LoVo (cell line): ENCODE data around the gene DIP2C.
"Not testable (repeated sequence)": the region's sequence is repeated elsewhere in the genome, so short reads cannot be mapped to it uniquely, and the experiment has no call there.

Experiments used
- DNase-seq: peaks from one replicate; pipeline ENCODE4 v3.0.0-alpha.2; 2016; ENCODE audit warnings: low spot score

Gene DIP2C

DNA sequence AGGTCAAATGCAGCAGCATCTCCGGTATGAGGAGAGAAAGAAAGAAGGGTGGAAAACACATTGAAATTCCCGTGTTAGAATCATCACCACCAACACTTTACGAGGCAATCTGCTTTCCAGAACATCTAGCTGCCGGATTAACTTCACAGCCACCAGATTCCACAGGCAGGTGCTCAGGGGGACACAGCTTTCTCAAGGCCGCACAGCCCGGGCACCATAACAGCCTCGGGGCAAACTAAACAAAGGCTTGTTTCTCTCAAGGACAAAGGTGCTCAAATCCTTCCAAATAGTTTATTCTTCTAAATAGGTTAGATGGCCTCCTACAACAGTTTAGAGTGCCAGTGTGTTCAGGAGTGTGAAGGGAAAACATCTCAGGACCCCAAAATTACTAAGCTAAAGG, 156.3 kb downstream of the DIP2C start:
- DNase-seq: no peak

DNA sequence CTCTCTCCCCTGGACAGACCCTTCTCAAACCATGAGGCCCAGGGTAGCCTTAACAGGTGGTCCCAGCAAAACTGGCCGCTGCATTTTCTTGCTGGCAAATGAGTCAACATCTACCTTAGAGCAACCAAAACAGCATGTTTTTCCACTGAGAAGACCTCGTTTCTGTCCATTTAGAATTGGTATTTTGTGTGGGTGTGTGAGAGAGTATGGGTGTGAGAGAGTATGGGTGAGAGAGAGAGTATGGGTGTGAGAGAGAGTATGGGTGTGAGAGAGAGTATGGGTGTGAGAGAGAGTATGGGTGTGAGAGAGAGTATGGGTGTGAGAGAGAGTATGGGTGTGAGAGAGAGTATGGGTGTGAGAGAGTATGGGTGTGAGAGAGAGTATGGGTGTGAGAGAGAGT, 157.1 kb downstream of the DIP2C start:
- DNase-seq: not testable (repeated sequence)

DNA sequence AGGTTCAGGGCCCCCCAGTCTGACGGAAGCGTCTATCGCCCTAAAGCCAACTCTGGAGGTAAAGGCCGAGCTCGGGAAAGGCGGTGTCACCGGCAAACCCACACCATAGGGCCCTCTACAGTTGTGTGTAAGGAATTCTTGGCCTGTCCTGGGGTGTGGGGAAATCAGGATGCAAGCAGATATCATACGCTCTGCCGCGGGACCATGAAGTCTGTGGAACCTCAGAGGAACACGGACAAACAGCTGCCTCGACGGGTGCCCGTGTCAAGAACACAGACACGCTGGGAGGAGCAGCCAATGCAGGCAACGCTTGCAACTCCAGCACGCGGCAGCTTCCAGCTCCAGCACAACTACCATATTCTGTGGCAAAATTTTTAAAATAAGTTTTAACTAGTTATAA, 157.9 kb downstream of the DIP2C start:
- DNase-seq: no peak

DNA sequence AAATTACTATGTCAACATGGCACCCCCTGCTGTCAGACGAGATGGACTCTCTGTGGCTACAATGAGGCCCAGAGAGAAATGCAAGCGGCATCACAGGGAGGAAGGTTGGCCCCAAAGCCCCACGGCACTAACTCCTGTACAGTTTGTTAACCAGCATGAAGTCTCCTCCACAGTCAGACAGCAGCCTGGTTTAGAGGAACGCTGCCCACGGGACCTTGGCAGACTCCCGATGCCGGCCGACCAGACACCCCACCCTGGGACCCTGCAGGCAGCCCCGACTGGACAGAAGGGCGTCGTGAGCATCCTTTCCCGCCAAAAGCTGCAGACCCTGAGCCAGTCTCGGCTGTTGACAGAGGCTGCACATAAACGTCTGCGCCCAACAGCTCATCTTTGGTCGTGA, 158.8 kb downstream of the DIP2C start:
- DNase-seq: no peak

DNA sequence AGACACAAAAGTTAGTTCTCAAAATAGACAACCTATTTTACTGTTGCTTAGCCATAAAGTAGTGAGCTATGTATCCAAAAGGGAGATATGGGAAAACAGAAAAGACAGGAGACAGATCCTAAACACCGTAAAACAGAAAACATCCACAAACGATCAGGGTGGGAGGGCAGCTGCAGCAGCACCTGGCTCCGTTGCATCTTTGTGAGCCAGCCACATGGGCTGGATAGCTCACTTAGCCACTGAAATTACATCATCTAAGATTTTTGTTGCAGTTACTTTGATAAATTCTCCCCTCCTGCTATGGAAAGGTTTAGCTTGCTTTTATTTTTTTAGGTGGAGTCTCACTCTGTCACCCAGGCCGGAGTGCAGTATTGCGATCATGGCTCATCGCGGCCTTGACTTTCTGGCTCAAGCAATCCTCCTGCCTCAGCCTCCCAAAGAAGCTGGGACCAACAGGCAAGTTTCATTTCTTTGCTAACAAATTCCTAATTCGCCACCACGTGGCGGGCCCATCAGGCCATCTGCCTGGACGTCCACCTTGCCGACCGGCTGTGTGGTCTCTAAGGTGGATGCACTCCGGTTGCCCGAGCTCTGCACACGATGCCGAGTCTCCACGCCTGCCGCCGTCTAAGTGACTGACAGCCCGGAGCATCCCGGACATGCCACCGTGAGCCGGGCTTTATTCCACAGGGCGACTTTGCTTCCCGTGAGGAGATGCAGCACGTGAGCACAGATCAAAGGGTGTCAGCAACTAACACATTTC, 159.8 kb downstream of the DIP2C start:
- no peak for DNase-seq

DNA sequence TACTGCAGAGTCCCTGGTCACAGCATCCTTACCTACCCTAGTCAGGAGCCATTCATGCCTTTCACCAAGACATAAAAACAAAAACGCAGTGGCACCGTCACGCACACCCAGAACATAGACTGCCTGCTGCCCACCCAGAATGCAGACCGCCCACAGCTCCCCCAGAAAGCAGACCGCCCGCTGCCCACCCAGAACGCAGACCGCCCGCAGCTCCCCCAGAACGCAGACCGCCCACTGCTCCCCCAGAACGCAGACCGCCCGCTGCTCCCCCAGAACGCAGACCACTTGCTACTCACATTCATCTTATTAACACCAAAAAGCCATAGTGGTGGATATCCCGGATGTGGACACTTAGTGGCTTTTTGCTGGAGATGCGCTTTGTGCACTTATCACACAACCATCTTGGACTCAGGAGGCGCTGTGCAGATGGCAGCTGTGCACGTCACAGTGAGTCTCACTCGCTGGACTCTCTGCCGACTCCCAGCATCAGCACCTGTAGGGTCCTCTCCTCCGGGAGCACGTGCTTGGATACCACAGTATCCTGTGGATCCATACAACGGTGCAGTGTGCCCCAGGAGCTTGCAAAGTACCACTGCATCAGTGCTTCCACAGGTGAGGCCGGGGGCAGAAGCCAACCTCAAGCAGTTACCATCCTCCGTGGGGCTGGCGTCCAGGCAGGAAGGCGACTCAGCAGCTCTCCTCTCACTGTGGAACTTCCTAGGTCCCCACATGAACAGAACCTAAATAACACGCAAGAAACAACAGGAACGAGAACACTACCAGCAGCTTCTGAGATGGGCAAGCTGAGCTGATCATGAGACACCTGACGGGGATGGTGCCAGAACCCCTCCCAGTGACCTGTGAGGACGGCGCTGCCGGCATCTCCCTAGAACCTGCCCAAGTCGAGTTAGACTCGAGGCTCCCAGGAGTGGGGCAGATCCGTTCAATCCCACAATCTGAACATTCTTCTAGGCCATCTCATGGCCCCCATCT, 161.0 kb downstream of the DIP2C start:
- DNase-seq: no peak

GRCh38 chr10:527416-527815, 162.1 kb downstream of the DIP2C start:
- DNase-seq: no peak

DNA sequence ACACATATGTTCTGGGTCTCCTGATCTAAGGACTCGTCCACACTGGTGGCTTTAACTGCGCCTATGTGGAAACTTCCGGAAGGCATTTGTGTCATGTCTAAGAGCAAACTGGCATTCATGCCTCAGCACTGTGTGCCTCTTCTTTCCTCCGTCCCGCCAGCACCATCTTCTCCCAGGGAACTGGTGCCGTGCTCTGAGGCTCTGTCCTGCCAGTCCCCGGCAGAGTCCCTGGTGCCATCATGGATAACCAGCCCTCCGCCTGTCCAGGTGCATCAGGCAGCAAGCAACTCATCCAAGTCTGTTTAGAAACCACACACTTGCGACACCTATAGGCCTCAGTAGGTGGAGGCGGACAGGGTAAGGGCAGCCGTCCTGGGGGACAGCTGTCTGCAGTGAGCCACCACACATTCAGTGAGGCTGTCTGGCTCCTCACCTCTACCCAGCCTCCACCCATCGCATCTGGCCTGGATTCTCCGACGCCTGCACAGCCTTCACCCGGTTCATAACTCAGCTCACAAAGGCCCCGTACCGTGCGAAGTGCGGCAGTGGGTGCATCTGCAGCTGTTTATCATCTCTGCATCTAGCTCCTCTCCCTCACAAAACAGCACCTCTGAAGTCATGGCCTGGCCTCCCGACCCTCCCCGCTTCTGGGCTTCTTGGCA, 162.7 kb downstream of the DIP2C start:
- DNase-seq: no peak

DNA sequence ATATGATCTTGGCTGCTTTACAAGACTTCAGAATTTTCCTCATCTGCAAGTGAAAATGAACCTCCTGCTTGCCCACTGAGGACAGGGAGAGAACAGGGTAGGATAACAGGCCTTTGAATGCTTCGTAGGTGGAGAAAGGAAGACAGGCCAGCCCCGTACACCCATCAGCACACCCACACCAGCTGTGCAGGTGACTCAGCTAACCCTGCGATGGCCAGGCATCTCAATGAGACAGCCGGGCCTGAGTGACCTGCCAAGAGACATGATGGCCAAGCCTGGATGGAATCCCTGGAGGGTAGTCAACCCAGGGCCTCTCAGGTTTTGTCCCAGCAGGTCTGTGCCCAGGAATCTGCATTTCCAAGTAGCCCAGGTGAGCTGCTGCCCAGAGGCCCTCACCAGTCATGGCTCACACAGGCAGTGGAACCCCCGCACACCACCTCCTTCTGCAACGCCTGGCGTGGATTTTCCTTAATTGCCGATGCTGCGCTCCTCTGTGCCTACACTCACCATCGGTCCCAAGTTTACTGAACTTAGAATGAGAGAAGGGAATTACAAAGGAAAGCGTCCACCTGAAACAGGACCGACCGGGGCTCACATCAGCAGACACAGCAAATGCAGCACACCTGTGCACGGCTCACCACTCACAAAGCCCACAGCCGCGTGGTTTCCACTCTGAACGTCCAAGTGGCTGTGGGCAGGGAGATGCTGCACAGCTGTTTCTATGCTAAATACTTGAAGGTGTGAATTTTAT, 163.7 kb downstream of the DIP2C start:
- no peak for DNase-seq

GRCh38 chr10:523925-524324, 165.5 kb downstream of the DIP2C start:
- DNase-seq: no peak

GRCh38 chr10:522350-522749, 167.1 kb downstream of the DIP2C start:
- no peak for DNase-seq

- no peak for DNase-seq
Measured at GRCh38 chr10:521261-522250, 167.9 kb downstream of the DIP2C start.

GRCh38 chr10:520402-520787, 169.1 kb downstream of the DIP2C start:
- no peak for DNase-seq

GRCh38 chr10:519716-520401, 169.6 kb downstream of the DIP2C start:
- no peak for DNase-seq

GRCh38 chr10:519055-519715, 170.3 kb downstream of the DIP2C start:
- DNase-seq: no peak

DNA sequence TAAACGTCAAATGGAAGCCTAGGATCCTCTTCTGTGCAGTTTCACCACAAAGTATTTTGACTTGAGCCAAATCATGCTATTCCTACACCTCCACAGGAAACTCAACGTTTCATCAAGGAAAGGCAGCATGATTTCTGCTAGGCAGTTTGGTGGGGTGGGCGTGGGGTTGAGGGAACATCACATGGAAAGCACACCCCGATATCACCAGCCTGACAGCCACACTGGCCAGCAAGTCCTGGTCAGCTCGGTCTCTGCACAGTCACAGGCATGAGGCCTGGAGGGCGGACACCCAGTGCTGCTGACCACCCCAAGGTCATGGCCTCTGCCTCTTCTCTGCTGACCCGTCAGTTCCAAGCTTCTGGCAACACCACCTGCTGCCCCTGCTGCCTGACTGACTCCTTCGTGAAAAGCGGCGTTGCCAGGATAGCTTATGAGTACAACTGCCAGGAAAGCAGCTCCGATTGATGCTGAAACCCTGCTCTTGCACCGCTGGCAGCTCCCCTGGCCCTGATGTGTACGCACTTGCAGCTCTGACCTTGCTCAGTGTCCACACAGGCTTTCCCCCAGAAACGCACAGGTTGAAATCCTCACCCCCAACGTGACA, 171.5 kb downstream of the DIP2C start:
- DNase-seq: no peak

- no peak for DNase-seq
Measured at GRCh38 chr10:517241-517830, 172.1 kb downstream of the DIP2C start.

- no peak for DNase-seq
Measured at GRCh38 chr10:516764-517163, 172.7 kb downstream of the DIP2C start.

DNA sequence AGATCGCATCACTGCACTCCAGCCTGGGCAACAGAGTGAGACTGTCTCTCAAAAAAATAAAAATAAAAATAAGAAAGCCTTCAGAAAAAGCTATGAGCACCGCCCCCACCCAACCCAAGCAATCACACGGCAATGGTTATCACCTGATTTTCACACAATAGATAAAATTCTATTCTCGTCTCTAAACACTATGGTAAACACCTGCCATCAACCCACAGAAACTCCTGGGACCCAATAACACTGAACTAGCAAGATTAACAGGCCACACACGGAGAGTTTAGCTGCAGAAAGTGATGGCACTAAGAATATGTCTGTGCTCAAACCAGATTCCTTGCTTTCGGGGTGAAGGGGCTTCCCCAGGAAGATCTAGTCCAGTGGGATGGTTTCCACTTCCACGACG, 173.8 kb downstream of the DIP2C start:
- DNase-seq: no peak
